ACC112 (cell line): Measurements from ENCODE around the gene P2RY11.

ENCODE experiments used
- H2AFZ ChIP-seq: fragments of 200-600 bp; sonication (generic); one replicate; pipeline ENCODE4 v1.6.0; 2017; ENCODE audit warnings: antibody characterized with exemption, low read length; ENCODE audit not compliant: unreplicated experiment
- H3K27ac ChIP-seq: fragments of 200-600 bp; sonication (generic); 2 replicates; pipeline ENCODE4 v1.5.1; 2014; ENCODE audit warnings: low read depth, mild to moderate bottlenecking, antibody characterized with exemption, low read length, moderate library complexity
- H3K27me3 ChIP-seq: fragments of 200-600 bp; sonication (generic); 2 replicates; pipeline ENCODE4 v1.6.1; 2014; ENCODE audit warnings: mild to moderate bottlenecking, antibody characterized with exemption, low read length, moderate library complexity, mixed read lengths; ENCODE audit not compliant: insufficient read depth
- H3K36me3 ChIP-seq: fragments of 200-600 bp; sonication (generic); 2 replicates; pipeline ENCODE4 v1.6.1; 2016; ENCODE audit warnings: mild to moderate bottlenecking, antibody characterized with exemption, low read length, moderate library complexity, mixed read lengths; ENCODE audit not compliant: insufficient read depth
- H3K4me1 ChIP-seq: fragments of 200-600 bp; sonication (generic); one replicate; pipeline ENCODE4 v1.6.1; 2016; ENCODE audit warnings: low read length, mixed read lengths; ENCODE audit not compliant: insufficient read depth, unreplicated experiment, control insufficient read depth
- H3K4me3 ChIP-seq: fragments of 200-600 bp; sonication (generic); 2 replicates; pipeline ENCODE4 v1.5.1; 2014; ENCODE audit warnings: mild to moderate bottlenecking, low read depth, low read length
- H3K79me2 ChIP-seq: fragments of 200-600 bp; sonication (generic); one replicate; pipeline ENCODE4 v1.6.0; 2016; ENCODE audit warnings: low read length; ENCODE audit not compliant: control insufficient read depth, unreplicated experiment, insufficient read depth

P2RY11 gene

DNA sequence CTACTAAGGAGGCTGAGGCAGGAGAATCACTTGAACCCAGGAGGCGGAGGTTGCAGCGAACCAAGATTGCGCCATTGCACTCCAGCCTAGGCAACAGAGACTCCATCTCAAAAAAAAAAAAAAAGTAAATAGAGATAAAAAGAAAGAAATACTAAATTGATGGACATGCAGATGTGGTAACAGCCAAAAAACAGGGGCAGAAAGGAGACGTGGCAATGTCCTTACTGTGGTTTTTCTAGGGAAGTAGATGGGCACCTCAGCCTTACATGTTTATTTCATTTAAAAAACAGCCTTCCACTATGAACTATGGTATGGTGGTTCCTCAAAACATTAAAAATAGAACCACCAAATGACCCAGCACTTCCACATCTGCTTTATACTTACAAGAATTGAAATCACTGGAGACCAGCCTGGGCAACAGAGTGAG lies 14.7 kb downstream of the P2RY11 start:
- Histone ChIP-seq H3K36me3 (no peaks in the 10 kb centered on the region), H2AFZ (no peak overlapping the region), H3K4me1 (peaks cover 11% of the 10 kb centered on the region), H3K27ac (no peak overlapping the region), H3K27me3 (no peaks in the 10 kb centered on the region), H3K4me3 (no peak overlapping the region), H3K79me2 (no peaks in the 10 kb centered on the region)

GRCh38 chr19:10132905-10133304 lies 21.4 kb downstream of the P2RY11 start:
- H3K4me1 ChIP-seq: peaks cover 12% of the 10 kb centered on the region
- no peak overlapping the region for H3K27ac ChIP-seq
- no peak overlapping the region for H3K4me3 ChIP-seq
- no peak overlapping the region for H2AFZ ChIP-seq
- no peaks in the 10 kb centered on the region for H3K79me2 ChIP-seq
- H3K27me3 ChIP-seq: no peaks in the 10 kb centered on the region
- no peaks in the 10 kb centered on the region; the same call in 1 of the 2 replicates for H3K36me3 ChIP-seq

DNA sequence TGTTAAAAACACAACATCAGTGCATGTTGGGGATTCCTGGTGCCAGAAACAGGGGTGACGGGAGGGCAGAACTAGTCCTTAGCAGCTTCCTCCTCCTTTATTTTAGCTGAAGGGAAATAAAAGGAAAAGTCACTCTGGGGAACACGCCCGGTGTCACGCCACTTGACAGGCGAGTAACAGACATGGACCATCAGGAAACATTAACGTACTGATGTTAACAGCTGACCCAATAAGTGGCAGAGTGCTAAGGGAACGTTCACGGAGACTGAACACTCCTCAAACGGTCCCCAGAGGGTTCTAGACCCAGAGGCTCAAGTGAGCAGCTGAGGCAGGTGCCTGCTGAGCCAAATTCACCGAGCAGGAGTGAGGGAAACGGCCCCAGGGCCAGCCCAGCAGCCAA lies 22.1 kb downstream of the P2RY11 start:
- Histone ChIP-seq H3K4me3 (no peak overlapping the region), H3K79me2 (no peaks in the 10 kb centered on the region), H3K27ac (no peak overlapping the region), H3K27me3 (no peaks in the 10 kb centered on the region), H3K4me1 (peaks cover 12% of the 10 kb centered on the region), H3K36me3 (no peaks in the 10 kb centered on the region; the same call in 1 of the 2 replicates), H2AFZ (no peak overlapping the region)

DNA sequence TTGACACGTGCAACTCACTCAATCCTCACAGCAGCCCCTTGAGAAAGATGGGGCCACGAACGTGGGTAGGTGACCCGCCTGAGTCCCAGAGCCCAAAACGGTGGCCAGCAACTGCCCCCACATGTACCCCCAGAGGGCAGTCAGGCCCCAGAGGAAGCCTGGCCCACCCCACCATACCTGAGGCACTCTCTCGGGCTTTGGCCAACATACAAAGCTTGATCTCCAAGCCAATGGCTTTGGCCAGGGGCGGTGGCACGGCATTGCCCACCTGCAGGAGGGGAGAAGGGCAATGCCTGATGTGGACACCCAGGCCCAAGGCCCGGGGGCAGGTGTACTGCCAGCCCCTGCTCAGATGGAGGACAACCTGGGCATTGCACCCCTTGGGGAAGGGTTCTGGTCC lies 22.5 kb downstream of the P2RY11 start:
- Histone ChIP-seq H3K36me3 (no peaks in the 10 kb centered on the region; the same call in 1 of the 2 replicates), H3K4me3 (no peak overlapping the region), H2AFZ (no peak overlapping the region), H3K79me2 (no peaks in the 10 kb centered on the region), H3K27ac (no peak overlapping the region), H3K4me1 (peaks cover 12% of the 10 kb centered on the region), H3K27me3 (no peaks in the 10 kb centered on the region)

- Histone ChIP-seq H3K79me2 (no peaks in the 10 kb centered on the region), H3K4me3 (no peak overlapping the region), H3K36me3 (no peaks in the 10 kb centered on the region; the same call in 1 of the 2 replicates), H3K27me3 (no peaks in the 10 kb centered on the region), H2AFZ (no peak overlapping the region), H3K4me1 (peaks cover 12% of the 10 kb centered on the region), H3K27ac (no peak overlapping the region)
These were observed 24.2 kb downstream of the P2RY11 start for GRCh38 chr19:10135551-10136334.

DNA sequence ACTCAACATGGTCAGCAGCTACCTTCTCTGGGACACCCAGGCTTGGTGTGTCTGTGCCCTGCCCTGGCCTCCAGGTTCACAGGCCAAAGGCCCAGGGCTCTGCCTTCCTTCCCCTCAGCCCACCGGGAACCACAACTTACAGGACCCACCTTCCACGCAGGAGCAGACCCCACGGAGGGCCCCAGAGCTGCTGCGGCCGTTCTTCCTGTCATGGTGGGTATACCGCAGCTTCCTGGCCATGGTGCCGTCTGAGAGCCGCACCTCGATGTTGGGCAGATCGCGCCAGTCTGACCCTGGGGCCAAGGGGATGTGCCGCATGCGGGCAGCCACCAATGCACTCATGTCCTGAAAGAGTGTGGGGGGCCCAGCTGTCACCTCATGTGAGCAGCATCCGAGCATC lies 25.4 kb downstream of the P2RY11 start:
- H3K27ac ChIP-seq: no peak overlapping the region
- H2AFZ ChIP-seq: no peak overlapping the region
- H3K27me3 ChIP-seq: no peaks in the 10 kb centered on the region
- no peak overlapping the region for H3K4me3 ChIP-seq
- H3K4me1 ChIP-seq: peaks cover 2% of the 10 kb centered on the region
- H3K79me2 ChIP-seq: no peaks in the 10 kb centered on the region
- no peaks in the 10 kb centered on the region; the same call in 1 of the 2 replicates for H3K36me3 ChIP-seq

GRCh38 chr19:10137751-10138682 lies 26.5 kb downstream of the P2RY11 start:
- H3K79me2 ChIP-seq: no peaks in the 10 kb centered on the region
- H2AFZ ChIP-seq: no peak overlapping the region
- no peaks in the 10 kb centered on the region for H3K4me1 ChIP-seq
- H3K36me3 ChIP-seq: peaks cover 3% of the 10 kb centered on the region; the same call in 1 of the 2 replicates
- H3K27me3 ChIP-seq: no peaks in the 10 kb centered on the region
- no peak overlapping the region for H3K4me3 ChIP-seq
- H3K27ac ChIP-seq: no peak overlapping the region

DNA sequence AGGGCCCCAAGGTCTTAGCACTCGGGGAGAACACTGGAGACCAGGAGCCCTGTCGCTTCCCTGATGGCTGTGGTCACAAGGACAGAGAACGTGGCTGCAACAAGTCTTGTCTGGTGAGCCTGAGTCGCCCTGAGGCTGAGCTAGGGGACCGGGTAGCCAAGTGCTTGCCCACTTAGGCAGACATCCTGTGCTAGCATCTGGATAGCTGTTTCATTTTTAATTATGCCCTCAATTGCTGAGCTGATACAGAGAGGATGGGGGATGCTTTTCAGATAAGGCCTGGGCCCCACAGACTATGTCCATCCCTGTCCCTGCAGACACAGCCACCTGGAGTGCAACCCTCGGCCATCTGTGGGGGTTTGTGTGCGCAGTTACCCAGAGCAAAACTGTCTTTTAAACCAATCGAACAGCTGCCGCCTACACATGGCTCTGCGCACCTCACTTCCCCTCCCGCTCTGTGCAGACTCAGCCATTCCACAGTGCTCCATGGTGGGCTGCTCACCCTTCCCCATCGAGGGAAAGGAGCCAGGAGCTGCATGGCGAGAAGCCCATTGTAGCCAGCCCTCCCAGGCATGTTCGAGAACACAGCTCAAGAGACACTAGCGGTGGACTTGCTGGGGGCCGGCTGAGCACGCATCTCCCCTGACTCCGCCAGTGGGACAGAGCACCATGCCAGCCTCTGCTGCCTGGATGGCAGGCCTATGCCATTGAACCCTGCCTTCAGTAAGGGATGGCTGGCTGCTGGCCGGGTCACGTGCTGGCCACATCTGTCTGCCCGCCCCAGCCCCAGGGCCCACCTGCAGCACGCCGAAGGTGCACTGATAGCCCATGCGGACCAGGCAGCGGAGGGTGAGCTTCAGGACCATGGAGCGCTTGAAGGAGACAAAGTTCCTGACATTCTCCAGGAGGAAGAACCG lies 27.6 kb downstream of the P2RY11 start:
- H3K27ac ChIP-seq: no peak overlapping the region
- no peaks in the 10 kb centered on the region for H3K27me3 ChIP-seq

GRCh38 chr19:10139952-10140351 lies 28.5 kb downstream of the P2RY11 start:
- no peaks in the 10 kb centered on the region for H3K27me3 ChIP-seq
- H3K27ac ChIP-seq: no peak overlapping the region
- no peaks in the 10 kb centered on the region for H3K79me2 ChIP-seq
- H3K4me1 ChIP-seq: no peaks in the 10 kb centered on the region
- H3K4me3 ChIP-seq: no peak overlapping the region
- H3K36me3 ChIP-seq: 0 out of 2 replicates have a peak, but pooled peaks cover 3% of the 10 kb centered on the region
- H2AFZ ChIP-seq: no peak overlapping the region

More for the DNA sequence above, 27.6 kb downstream of the P2RY11 start:
- Histone ChIP-seq H2AFZ (no peak overlapping the region), H3K79me2 (no peaks in the 10 kb centered on the region), H3K4me1 (no peaks in the 10 kb centered on the region), H3K36me3 (0 out of 2 replicates have a peak, but pooled peaks cover 3% of the 10 kb centered on the region), H3K4me3 (no peak overlapping the region)

DNA sequence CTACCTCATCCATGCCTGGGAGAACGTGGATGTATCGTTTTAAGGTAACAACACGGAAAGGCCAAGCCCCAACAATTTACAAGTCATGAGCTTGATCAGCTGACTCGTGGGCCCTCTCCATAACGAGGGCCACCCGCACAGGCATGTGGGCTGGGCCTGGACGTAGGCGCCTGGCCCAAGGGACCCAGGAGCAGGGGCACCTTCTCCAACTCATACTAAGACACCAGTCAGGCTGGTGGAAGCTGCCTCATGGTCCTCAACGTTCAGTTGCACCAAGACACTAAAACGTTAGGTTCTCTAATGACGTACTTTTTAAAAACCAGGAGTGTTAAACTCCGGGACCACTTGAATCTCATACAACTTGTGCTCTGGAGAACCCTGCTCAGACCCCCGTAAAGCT lies 30.0 kb downstream of the P2RY11 start:
- Histone ChIP-seq H3K27ac (no peak overlapping the region), H3K27me3 (no peaks in the 10 kb centered on the region), H3K4me1 (no peaks in the 10 kb centered on the region), H3K36me3 (0 out of 2 replicates have a peak, but pooled peaks cover 8% of the 10 kb centered on the region), H3K79me2 (no peaks in the 10 kb centered on the region), H3K4me3 (no peak overlapping the region), H2AFZ (no peak overlapping the region)
